ENCODE results near the gene CTNS.

The CTNS gene

GRCh38 chr17:3695723-3696411 lies 59.3 kb downstream of the CTNS start, which contains the start of gene P2RX5:
P2RX5 (minus strand) TSS chr17:3696155; CDS start chr17:3696005, 150 bp downstream.
- Histone ChIP-seq H3K79me1 (replicated peaks; ENCODE audit: low read length, poor library complexity, severe bottlenecking) (no peaks in the 10 kb centered on the region), H2BK5ac (ENCODE audit: low read depth, low read length, poor library complexity, severe bottlenecking) (no peak within 1 kb of the TSS), H2BK15ac (ENCODE audit: low read depth, poor library complexity, severe bottlenecking) (no peak within 1 kb of the TSS), H3K9ac (ENCODE audit: low read length) (no peak within 1 kb of the TSS), H3K18ac (ENCODE audit: low read depth in 1 of 2, low read length in 2 of 2) (no peak within 1 kb of the TSS), H4K8ac (ENCODE audit: low read length) (no peak within 1 kb of the TSS), H3K36me3 (ENCODE audit: control insufficient read depth in 1 of 2, insufficient read depth in 2 of 2, low read depth in 1 of 2, low read length in 2 of 2) (no peaks in the 10 kb centered on the region), H3K4me1 (ENCODE audit: control insufficient read depth, insufficient read depth, low read depth, low read length) (peaks cover 15% of the 10 kb centered on the region), H2AK5ac (ENCODE audit: low read length, severe bottlenecking) (no peak within 1 kb of the TSS), H2BK12ac (ENCODE audit: low read length in 2 of 2) (no peak within 1 kb of the TSS), H3K27me3 (ENCODE audit: control insufficient read depth in 1 of 2, insufficient read depth in 1 of 2, low read length in 2 of 2) (peaks cover 46 to 47% of the 10 kb centered on the region in 2 experiments), H3K4me3 (ENCODE audit: insufficient read depth in 1 of 2, low read depth in 1 of 2, low read length in 2 of 2) (peak within 1 kb of the TSS; percentile 59 to 77), H3K4ac (ENCODE audit: low read depth in 1 of 2, low read length in 2 of 2) (no peak within 1 kb of the TSS), H2BK120ac (ENCODE audit: low read depth, low read length) (no peak within 1 kb of the TSS), H3K23ac (ENCODE audit: low read length in 2 of 2) (peak within 1 kb of the TSS in 1 of 2 experiments; percentile 43), H3K14ac (ENCODE audit: low read length in 2 of 2) (no peak within 1 kb of the TSS), H3K27ac (ENCODE audit: low read length, poor library complexity, severe bottlenecking) (no peak within 1 kb of the TSS), H3K9me3 (ENCODE audit: control insufficient read depth, low read length) (peaks cover 6% of the 10 kb centered on the region), H2AFZ (ENCODE audit: low read depth, low read length) (peak within 1 kb of the TSS; percentile 21), H4K91ac (ENCODE audit: low read length) (no peak within 1 kb of the TSS), H3K4me2 (ENCODE audit: low read length, poor library complexity, severe bottlenecking) (peak within 1 kb of the TSS; percentile 98)
- peak; percentile 38 for DNase-seq
- under 1% methylated on average over 44 of the region's 65 CpGs for WGBS

GRCh38 chr17:3697103-3697476 lies 60.5 kb downstream of the CTNS start:
- no peak for DNase-seq
- Histone ChIP-seq H3K27ac (ENCODE audit: low read length, poor library complexity, severe bottlenecking) (no peak overlapping the region), H2BK5ac (ENCODE audit: low read depth, low read length, poor library complexity, severe bottlenecking) (no peak overlapping the region), H3K79me1 (replicated peaks; ENCODE audit: low read length, poor library complexity, severe bottlenecking) (no peaks in the 10 kb centered on the region), H3K14ac (ENCODE audit: low read length in 2 of 2) (no peak overlapping the region), H3K18ac (ENCODE audit: low read depth in 1 of 2, low read length in 2 of 2) (no peak overlapping the region), H3K4me2 (ENCODE audit: low read length, poor library complexity, severe bottlenecking) (no peak overlapping the region), H2BK12ac (ENCODE audit: low read length in 2 of 2) (no peak overlapping the region), H4K8ac (ENCODE audit: low read length) (no peak overlapping the region), H3K9me3 (ENCODE audit: control insufficient read depth, low read length) (peaks cover 6% of the 10 kb centered on the region), H2AK5ac (ENCODE audit: low read length, severe bottlenecking) (no peak overlapping the region), H4K91ac (ENCODE audit: low read length) (no peak overlapping the region), H2BK120ac (ENCODE audit: low read depth, low read length) (no peak overlapping the region), H3K4ac (ENCODE audit: low read depth in 1 of 2, low read length in 2 of 2) (no peak overlapping the region), H3K4me1 (ENCODE audit: control insufficient read depth, insufficient read depth, low read depth, low read length) (peaks cover 15% of the 10 kb centered on the region), H3K27me3 (ENCODE audit: control insufficient read depth in 1 of 2, insufficient read depth in 1 of 2, low read length in 2 of 2) (peaks cover 39 to 47% of the 10 kb centered on the region in 2 experiments), H2BK15ac (ENCODE audit: low read depth, poor library complexity, severe bottlenecking) (no peak overlapping the region), H3K9ac (ENCODE audit: low read length) (no peak overlapping the region), H2AFZ (ENCODE audit: low read depth, low read length) (no peak overlapping the region), H3K4me3 (ENCODE audit: insufficient read depth in 1 of 2, low read depth in 1 of 2, low read length in 2 of 2) (no peak overlapping the region), H3K23ac (ENCODE audit: low read length in 2 of 2) (no peak overlapping the region), H3K36me3 (ENCODE audit: control insufficient read depth in 1 of 2, insufficient read depth in 2 of 2, low read depth in 1 of 2, low read length in 2 of 2) (no peaks in the 10 kb centered on the region)
- WGBS, result 65% methylated on average over 9 of the region's 12 CpGs

- no peaks in the 10 kb centered on the region for H3K36me3 ChIP-seq (ENCODE audit: control insufficient read depth in 1 of 2, insufficient read depth in 2 of 2, low read depth in 1 of 2, low read length in 2 of 2)
- no peak for DNase-seq
- peaks cover 15% of the 10 kb centered on the region for H3K4me1 ChIP-seq (ENCODE audit: control insufficient read depth, insufficient read depth, low read depth, low read length)
- no peak overlapping the region for H3K4me3 ChIP-seq (ENCODE audit: insufficient read depth in 1 of 2, low read depth in 1 of 2, low read length in 2 of 2)
- H2AK5ac ChIP-seq (ENCODE audit: low read length, severe bottlenecking), result no peak overlapping the region
- no peak overlapping the region for H3K9ac ChIP-seq (ENCODE audit: low read length)
- H3K9me3 ChIP-seq (ENCODE audit: control insufficient read depth, low read length), result peaks cover 6% of the 10 kb centered on the region
- no peak overlapping the region for H3K4ac ChIP-seq (ENCODE audit: low read depth in 1 of 2, low read length in 2 of 2)
- H3K18ac ChIP-seq (ENCODE audit: low read depth in 1 of 2, low read length in 2 of 2), result no peak overlapping the region
- no peak overlapping the region for H2BK5ac ChIP-seq (ENCODE audit: low read depth, low read length, poor library complexity, severe bottlenecking)
- H3K27me3 ChIP-seq (ENCODE audit: control insufficient read depth in 1 of 2, insufficient read depth in 1 of 2, low read length in 2 of 2), result peaks cover 36 to 47% of the 10 kb centered on the region in 2 experiments
- no peak overlapping the region for H3K14ac ChIP-seq (ENCODE audit: low read length in 2 of 2)
- H2BK15ac ChIP-seq (ENCODE audit: low read depth, poor library complexity, severe bottlenecking), result no peak overlapping the region
- no peak overlapping the region for H2AFZ ChIP-seq (ENCODE audit: low read depth, low read length)
- H4K8ac ChIP-seq (ENCODE audit: low read length), result no peak overlapping the region
- no peak overlapping the region for H3K4me2 ChIP-seq (ENCODE audit: low read length, poor library complexity, severe bottlenecking)
- H2BK12ac ChIP-seq (ENCODE audit: low read length in 2 of 2), result no peak overlapping the region
- 83% methylated on average over 1 of the region's 4 CpGs for WGBS
- no peak overlapping the region for H2BK120ac ChIP-seq (ENCODE audit: low read depth, low read length)
- no peak overlapping the region for H4K91ac ChIP-seq (ENCODE audit: low read length)
- H3K79me1 ChIP-seq (replicated peaks; ENCODE audit: low read length, poor library complexity, severe bottlenecking), result no peaks in the 10 kb centered on the region
- H3K23ac ChIP-seq (ENCODE audit: low read length in 2 of 2), result no peak overlapping the region
- no peak overlapping the region for H3K27ac ChIP-seq (ENCODE audit: low read length, poor library complexity, severe bottlenecking)
Measured at GRCh38 chr17:3698139-3698538, 61.6 kb downstream of the CTNS start.

GRCh38 chr17:3699951-3700350 lies 63.4 kb downstream of the CTNS start:
- Histone ChIP-seq H3K9me3 (ENCODE audit: control insufficient read depth, low read length) (peaks cover 6% of the 10 kb centered on the region), H3K9ac (ENCODE audit: low read length) (no peak overlapping the region), H3K36me3 (ENCODE audit: control insufficient read depth in 1 of 2, insufficient read depth in 2 of 2, low read depth in 1 of 2, low read length in 2 of 2) (no peaks in the 10 kb centered on the region), H2AK5ac (ENCODE audit: low read length, severe bottlenecking) (no peak overlapping the region), H4K91ac (ENCODE audit: low read length) (no peak overlapping the region), H3K27me3 (ENCODE audit: control insufficient read depth in 1 of 2, insufficient read depth in 1 of 2, low read length in 2 of 2) (peaks cover 29 to 36% of the 10 kb centered on the region in 2 experiments), H3K4me3 (ENCODE audit: insufficient read depth in 1 of 2, low read depth in 1 of 2, low read length in 2 of 2) (no peak overlapping the region), H3K4ac (ENCODE audit: low read depth in 1 of 2, low read length in 2 of 2) (no peak overlapping the region), H2BK120ac (ENCODE audit: low read depth, low read length) (no peak overlapping the region), H3K4me1 (ENCODE audit: control insufficient read depth, insufficient read depth, low read depth, low read length) (peaks cover 12% of the 10 kb centered on the region), H2AFZ (ENCODE audit: low read depth, low read length) (no peak overlapping the region), H2BK5ac (ENCODE audit: low read depth, low read length, poor library complexity, severe bottlenecking) (no peak overlapping the region), H3K14ac (ENCODE audit: low read length in 2 of 2) (no peak overlapping the region), H4K8ac (ENCODE audit: low read length) (no peak overlapping the region), H3K18ac (ENCODE audit: low read depth in 1 of 2, low read length in 2 of 2) (no peak overlapping the region), H2BK15ac (ENCODE audit: low read depth, poor library complexity, severe bottlenecking) (no peak overlapping the region), H3K4me2 (ENCODE audit: low read length, poor library complexity, severe bottlenecking) (no peak overlapping the region), H3K79me1 (replicated peaks; ENCODE audit: low read length, poor library complexity, severe bottlenecking) (no peaks in the 10 kb centered on the region), H3K23ac (ENCODE audit: low read length in 2 of 2) (no peak overlapping the region), H3K27ac (ENCODE audit: low read length, poor library complexity, severe bottlenecking) (no peak overlapping the region), H2BK12ac (ENCODE audit: low read length in 2 of 2) (no peak overlapping the region)
- 86% methylated on average over 4 of the region's 4 CpGs for WGBS
- DNase-seq, result no peak

Data from mesenchymal stem cell (in vitro differentiated cells and primary cell).